ENCODE data around the gene LRRC72.
"Not testable (repeated sequence)": the region's sequence is repeated elsewhere in the genome, so short reads cannot be mapped to it uniquely, and the experiment has no call there.

Gene LRRC72

GRCh38 chr7:16585540-16585939 is 58.9 kb downstream of the LRRC72 start:
- Histone ChIP-seq H3K27me3 (replicated peaks; ENCODE audit: control insufficient read depth, insufficient read depth, low read length) (no peaks in the 10 kb centered on the region), H3K4me1 (ENCODE audit: control insufficient read depth, insufficient read depth, low read length) (no peaks in the 10 kb centered on the region), H3K4me3 (ENCODE audit: low read length) (no peak overlapping the region), H3K36me3 (ENCODE audit: control insufficient read depth, insufficient read depth, low read length, severe bottlenecking) (no peaks in the 10 kb centered on the region), H3K9me3 (ENCODE audit: control insufficient read depth, low read length) (no peaks in the 10 kb centered on the region), H3K9ac (ENCODE audit: low read length) (no peak overlapping the region)
- DNase-seq (ENCODE audit: low read depth), result no peak

- DNase-seq (ENCODE audit: low read depth), result no peak
- Histone ChIP-seq H3K4me1 (ENCODE audit: control insufficient read depth, insufficient read depth, low read length) (no peaks in the 10 kb centered on the region), H3K36me3 (ENCODE audit: control insufficient read depth, insufficient read depth, low read length, severe bottlenecking) (no peaks in the 10 kb centered on the region), H3K27me3 (replicated peaks; ENCODE audit: control insufficient read depth, insufficient read depth, low read length) (no peaks in the 10 kb centered on the region), H3K9me3 (ENCODE audit: control insufficient read depth, low read length) (no peaks in the 10 kb centered on the region), H3K9ac (ENCODE audit: low read length) (no peak overlapping the region), H3K4me3 (ENCODE audit: low read length) (no peak overlapping the region)
Observed at GRCh38 chr7:16586081-16586874, 59.7 kb downstream of the LRRC72 start.

GRCh38 chr7:16587129-16587528 is 60.5 kb downstream of the LRRC72 start:
- Histone ChIP-seq H3K9me3 (ENCODE audit: control insufficient read depth, low read length) (no peaks in the 10 kb centered on the region), H3K4me1 (ENCODE audit: control insufficient read depth, insufficient read depth, low read length) (no peaks in the 10 kb centered on the region), H3K36me3 (ENCODE audit: control insufficient read depth, insufficient read depth, low read length, severe bottlenecking) (no peaks in the 10 kb centered on the region), H3K9ac (ENCODE audit: low read length) (no peak overlapping the region), H3K4me3 (ENCODE audit: low read length) (no peak overlapping the region), H3K27me3 (replicated peaks; ENCODE audit: control insufficient read depth, insufficient read depth, low read length) (no peaks in the 10 kb centered on the region)
- no peak for DNase-seq (ENCODE audit: low read depth)

GRCh38 chr7:16587790-16588189 is 61.2 kb downstream of the LRRC72 start:
- no peak overlapping the region for H3K9ac ChIP-seq (ENCODE audit: low read length)
- no peaks in the 10 kb centered on the region for H3K4me1 ChIP-seq (ENCODE audit: control insufficient read depth, insufficient read depth, low read length)
- no peaks in the 10 kb centered on the region for H3K9me3 ChIP-seq (ENCODE audit: control insufficient read depth, low read length)
- H3K36me3 ChIP-seq (ENCODE audit: control insufficient read depth, insufficient read depth, low read length, severe bottlenecking), result no peaks in the 10 kb centered on the region
- H3K27me3 ChIP-seq (replicated peaks; ENCODE audit: control insufficient read depth, insufficient read depth, low read length), result no peaks in the 10 kb centered on the region
- no peak overlapping the region for H3K4me3 ChIP-seq (ENCODE audit: low read length)
- no peak for DNase-seq (ENCODE audit: low read depth)

- no peaks in the 10 kb centered on the region for H3K4me1 ChIP-seq (ENCODE audit: control insufficient read depth, insufficient read depth, low read length)
- H3K27me3 ChIP-seq (replicated peaks; ENCODE audit: control insufficient read depth, insufficient read depth, low read length), result no peaks in the 10 kb centered on the region
- no peaks in the 10 kb centered on the region for H3K9me3 ChIP-seq (ENCODE audit: control insufficient read depth, low read length)
- DNase-seq (ENCODE audit: low read depth), result no peak
- no peak overlapping the region for H3K4me3 ChIP-seq (ENCODE audit: low read length)
- H3K36me3 ChIP-seq (ENCODE audit: control insufficient read depth, insufficient read depth, low read length, severe bottlenecking), result no peaks in the 10 kb centered on the region
- H3K9ac ChIP-seq (ENCODE audit: low read length), result no peak overlapping the region
Observed at GRCh38 chr7:16589881-16590280, 63.3 kb downstream of the LRRC72 start.

- no peak overlapping the region for H3K9ac ChIP-seq (ENCODE audit: low read length)
- no peaks in the 10 kb centered on the region for H3K27me3 ChIP-seq (replicated peaks; ENCODE audit: control insufficient read depth, insufficient read depth, low read length)
- no peak for DNase-seq (ENCODE audit: low read depth)
- H3K36me3 ChIP-seq (ENCODE audit: control insufficient read depth, insufficient read depth, low read length, severe bottlenecking), result no peaks in the 10 kb centered on the region
- no peaks in the 10 kb centered on the region for H3K9me3 ChIP-seq (ENCODE audit: control insufficient read depth, low read length)
- no peaks in the 10 kb centered on the region for H3K4me1 ChIP-seq (ENCODE audit: control insufficient read depth, insufficient read depth, low read length)
- no peak overlapping the region for H3K4me3 ChIP-seq (ENCODE audit: low read length)
Observed at GRCh38 chr7:16590424-16590823, 63.8 kb downstream of the LRRC72 start.

GRCh38 chr7:16592395-16592794 is 65.8 kb downstream of the LRRC72 start:
- Histone ChIP-seq H3K4me1 (ENCODE audit: control insufficient read depth, insufficient read depth, low read length) (no peaks in the 10 kb centered on the region), H3K27me3 (replicated peaks; ENCODE audit: control insufficient read depth, insufficient read depth, low read length) (no peaks in the 10 kb centered on the region), H3K36me3 (ENCODE audit: control insufficient read depth, insufficient read depth, low read length, severe bottlenecking) (no peaks in the 10 kb centered on the region), H3K4me3 (ENCODE audit: low read length) (no peak overlapping the region), H3K9ac (ENCODE audit: low read length) (no peak overlapping the region), H3K9me3 (ENCODE audit: control insufficient read depth, low read length) (no peaks in the 10 kb centered on the region)
- no peak for DNase-seq (ENCODE audit: low read depth)

GRCh38 chr7:16594061-16594460 is 67.4 kb downstream of the LRRC72 start:
- Histone ChIP-seq H3K9me3 (ENCODE audit: control insufficient read depth, low read length) (no peaks in the 10 kb centered on the region), H3K27me3 (replicated peaks; ENCODE audit: control insufficient read depth, insufficient read depth, low read length) (no peaks in the 10 kb centered on the region), H3K4me1 (ENCODE audit: control insufficient read depth, insufficient read depth, low read length) (no peaks in the 10 kb centered on the region), H3K9ac (ENCODE audit: low read length) (no peak overlapping the region), H3K36me3 (ENCODE audit: control insufficient read depth, insufficient read depth, low read length, severe bottlenecking) (peaks cover 6% of the 10 kb centered on the region), H3K4me3 (ENCODE audit: low read length) (no peak overlapping the region)
- peak; percentile 7 for DNase-seq (ENCODE audit: low read depth)

- peaks cover 8% of the 10 kb centered on the region for H3K36me3 ChIP-seq (ENCODE audit: control insufficient read depth, insufficient read depth, low read length, severe bottlenecking)
- H3K27me3 ChIP-seq (replicated peaks; ENCODE audit: control insufficient read depth, insufficient read depth, low read length), result no peaks in the 10 kb centered on the region
- H3K9me3 ChIP-seq (ENCODE audit: control insufficient read depth, low read length), result no peaks in the 10 kb centered on the region
- H3K4me3 ChIP-seq (ENCODE audit: low read length), result no peak overlapping the region
- H3K4me1 ChIP-seq (ENCODE audit: control insufficient read depth, insufficient read depth, low read length), result no peaks in the 10 kb centered on the region
- no peak overlapping the region for H3K9ac ChIP-seq (ENCODE audit: low read length)
- peak; percentile 8 for DNase-seq (ENCODE audit: low read depth)
Observed at GRCh38 chr7:16594676-16595075, 68.1 kb downstream of the LRRC72 start.

GRCh38 chr7:16595596-16595995 is 69.0 kb downstream of the LRRC72 start:
- not testable (repeated sequence) for H3K4me3 ChIP-seq (ENCODE audit: low read length); H3K9me3 ChIP-seq (ENCODE audit: control insufficient read depth, low read length); H3K9ac ChIP-seq (ENCODE audit: low read length); DNase-seq (ENCODE audit: low read depth); H3K27me3 ChIP-seq (replicated peaks; ENCODE audit: control insufficient read depth, insufficient read depth, low read length); H3K4me1 ChIP-seq (ENCODE audit: control insufficient read depth, insufficient read depth, low read length)
- H3K36me3 ChIP-seq (ENCODE audit: control insufficient read depth, insufficient read depth, low read length, severe bottlenecking), result peaks cover 18% of the 10 kb centered on the region

GRCh38 chr7:16598015-16598414 is 71.4 kb downstream of the LRRC72 start:
- Histone ChIP-seq H3K36me3 (ENCODE audit: control insufficient read depth, insufficient read depth, low read length, severe bottlenecking) (peaks cover 41% of the 10 kb centered on the region), H3K9ac (ENCODE audit: low read length) (no peak overlapping the region), H3K4me3 (ENCODE audit: low read length) (no peak overlapping the region), H3K27me3 (replicated peaks; ENCODE audit: control insufficient read depth, insufficient read depth, low read length) (no peaks in the 10 kb centered on the region), H3K4me1 (ENCODE audit: control insufficient read depth, insufficient read depth, low read length) (no peaks in the 10 kb centered on the region), H3K9me3 (ENCODE audit: control insufficient read depth, low read length) (no peaks in the 10 kb centered on the region)
- DNase-seq (ENCODE audit: low read depth), result no peak

- peaks cover 55% of the 10 kb centered on the region for H3K36me3 ChIP-seq (ENCODE audit: control insufficient read depth, insufficient read depth, low read length, severe bottlenecking)
- H3K4me1 ChIP-seq (ENCODE audit: control insufficient read depth, insufficient read depth, low read length), result no peaks in the 10 kb centered on the region
- no peaks in the 10 kb centered on the region for H3K9me3 ChIP-seq (ENCODE audit: control insufficient read depth, low read length)
- H3K9ac ChIP-seq (ENCODE audit: low read length), result no peak overlapping the region
- H3K27me3 ChIP-seq (replicated peaks; ENCODE audit: control insufficient read depth, insufficient read depth, low read length), result no peaks in the 10 kb centered on the region
- DNase-seq (ENCODE audit: low read depth), result no peak
- H3K4me3 ChIP-seq (ENCODE audit: low read length), result no peak overlapping the region
Observed at GRCh38 chr7:16599860-16600259, 73.2 kb downstream of the LRRC72 start.

Data from adipocyte (in vitro differentiated cells).